AG09309 (cell line): ENCODE data around the gene AIFM3.

Source experiments
- DNase-seq: peaks from one replicate; pipeline ENCODE4 v3.0.0-alpha.2; 2010; ENCODE audit warnings: low read depth
- H3K4me3 ChIP-seq: 2 replicates; pipeline ENCODE4 v1.5.1; 2011; ENCODE audit warnings: mild to moderate bottlenecking, low read depth, low read length, moderate library complexity; ENCODE audit not compliant: control insufficient read depth
- CTCF ChIP-seq: IDR thresholded peaks from 2 replicates; pipeline ENCODE4 v1.5.1; 2011; ENCODE audit warnings: mild to moderate bottlenecking, low read depth, low read length, inconsistent platforms; ENCODE audit not compliant: insufficient read depth, control insufficient read depth; ENCODE audit errors: missing control alignments

AIFM3 gene

DNA sequence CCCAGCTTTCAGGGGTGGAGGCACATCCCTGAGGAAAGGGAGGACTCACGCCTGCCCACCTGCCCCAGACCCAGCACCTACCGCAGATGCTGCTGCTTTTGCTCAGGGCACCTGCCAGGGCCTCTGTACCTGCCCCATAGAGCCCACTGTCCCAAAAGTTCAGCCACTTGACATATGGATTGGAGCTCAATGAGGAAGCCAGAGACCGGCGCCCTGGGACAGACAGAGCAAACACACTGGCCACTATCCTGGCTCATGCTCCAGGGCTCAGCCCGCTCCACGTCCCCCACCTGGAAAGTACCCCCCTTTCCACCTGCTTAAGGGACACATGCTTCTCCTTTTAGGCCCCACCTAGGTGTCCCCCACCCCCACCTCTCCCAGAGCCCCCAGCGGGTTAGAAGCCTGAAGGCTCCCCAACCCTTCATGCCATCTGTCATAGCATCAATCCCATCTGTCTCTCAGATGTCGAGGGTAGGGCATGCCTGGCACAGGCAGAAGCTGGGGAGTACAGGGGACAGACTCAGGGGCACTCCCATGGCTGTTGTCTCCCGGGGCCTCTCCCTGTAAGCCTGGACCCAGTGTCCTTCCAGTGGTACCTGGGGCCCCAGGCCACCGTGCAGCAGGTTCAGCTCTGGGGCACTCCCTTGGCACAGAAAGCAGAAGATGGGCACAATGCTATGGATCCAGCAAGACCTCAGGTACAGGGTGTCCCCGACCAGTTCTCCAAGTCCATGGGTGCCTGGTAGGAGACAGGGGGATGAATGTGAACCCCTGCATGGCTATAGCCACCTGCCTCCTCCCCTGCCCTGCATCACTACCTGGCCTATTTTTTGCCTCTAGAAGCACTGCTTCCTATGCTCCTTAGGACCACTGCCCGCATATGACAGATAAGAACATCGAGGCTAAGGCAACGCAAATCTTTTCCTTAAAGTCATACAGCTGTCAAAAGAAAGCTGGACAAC is 45.7 kb downstream of the AIFM3 start:
- no peak for TF ChIP-seq CTCF
- H3K4me3 ChIP-seq, result no peak overlapping the region
- no peak for DNase-seq

GRCh38 chr22:21013657-21014201 is 46.7 kb downstream of the AIFM3 start:
- DNase-seq, result no peak
- no peak for TF ChIP-seq CTCF
- peak overlapping the region; percentile 56 for H3K4me3 ChIP-seq

GRCh38 chr22:21014202-21014725 is 47.2 kb downstream of the AIFM3 start:
- peak; percentile 46 for DNase-seq
- H3K4me3 ChIP-seq, result peak overlapping the region; percentile 56
- TF ChIP-seq CTCF, result no peak

DNA sequence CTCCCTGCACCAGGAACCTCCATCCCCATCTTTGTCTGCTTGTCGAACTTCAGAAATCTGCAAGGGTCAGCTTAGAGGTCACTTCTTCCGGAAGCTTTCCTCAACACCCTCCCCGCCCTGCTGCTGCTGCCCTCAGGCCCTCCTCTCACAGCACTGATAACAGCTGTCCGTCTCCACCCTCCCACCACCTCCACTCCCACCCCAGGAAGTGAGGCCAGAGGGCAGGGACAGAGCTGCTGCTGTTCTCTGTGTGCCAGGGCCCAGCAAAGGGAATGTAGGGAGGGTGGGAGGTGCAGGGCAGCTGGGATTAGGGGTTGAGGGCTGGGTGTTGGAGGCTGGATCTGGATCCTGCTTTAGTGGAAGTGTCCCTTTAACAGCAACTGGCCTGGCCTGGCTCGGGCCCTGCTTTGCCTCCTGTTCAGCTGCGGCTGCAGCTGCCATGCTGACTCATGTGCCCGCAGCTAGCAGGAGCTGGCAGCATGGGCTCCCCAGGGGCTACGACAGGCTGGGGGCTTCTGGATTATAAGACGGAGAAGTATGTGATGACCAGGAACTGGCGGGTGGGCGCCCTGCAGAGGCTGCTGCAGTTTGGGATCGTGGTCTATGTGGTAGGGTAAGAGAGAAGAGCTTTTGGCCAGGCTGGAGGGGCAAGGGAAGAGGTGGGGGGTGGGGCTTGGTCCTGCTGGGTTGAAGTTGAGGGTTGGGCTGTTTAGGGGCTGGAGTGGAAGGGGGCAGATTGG is 47.8 kb downstream of the AIFM3 start, which contains the start of gene P2RX6:
TSS of gene P2RX6 (plus strand) at position 440 of the 740 bp plus-strand sequence. CDS start at position 450, 10 bp downstream.
- H3K4me3 ChIP-seq, result peak within 1 kb of the TSS; percentile 56
- TF ChIP-seq CTCF, result no peak
- no peak for DNase-seq

DNA sequence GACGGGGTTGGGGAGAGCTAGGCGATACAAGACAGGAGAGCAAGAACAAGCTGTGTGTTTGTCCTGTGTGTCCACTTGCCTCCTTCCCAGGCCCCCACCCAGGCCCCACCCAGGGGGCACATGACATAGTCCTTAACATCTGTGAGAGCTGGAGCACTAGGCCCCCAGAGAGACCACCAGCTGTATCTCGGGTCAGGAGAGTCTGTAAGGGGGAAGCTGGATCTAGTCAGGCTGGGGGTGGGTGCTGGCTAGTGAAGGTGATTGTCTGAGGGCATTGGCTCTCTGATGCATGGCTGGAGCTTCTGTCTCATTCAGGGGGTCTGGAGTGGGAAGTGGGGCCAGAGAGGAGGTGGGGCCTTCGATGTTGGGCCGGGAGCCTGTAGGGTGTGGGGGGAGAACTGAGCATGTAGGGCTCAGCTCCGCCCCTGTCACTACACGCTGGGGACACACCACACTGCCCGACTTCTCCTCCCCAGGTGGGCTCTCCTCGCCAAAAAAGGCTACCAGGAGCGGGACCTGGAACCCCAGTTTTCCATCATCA is 48.5 kb downstream of the AIFM3 start:
- DNase-seq, result no peak
- H3K4me3 ChIP-seq, result peak overlapping the region; percentile 56
- TF ChIP-seq CTCF, result no peak
